Prostate gland (tissue), 2 donors: Measurements from ENCODE around the gene RPL7A. TPM values are rescaled to one million over a fixed set of nuclear protein-coding genes. Genes with fewer than 3 reads are reported as not detected.

Experiments used
- DNase-seq: peaks from one replicate; pipeline ENCODE4 v3.0.0-alpha.2; 2019; ENCODE audit warnings: low spot score
- H3K27ac ChIP-seq, 2 donors: fragments of 200-600 bp; sonication (generic); 2 replicates each; pipeline ENCODE4 v1.5.1; 2017 to 2019
- H3K27me3 ChIP-seq: fragments of 200-600 bp; sonication (generic); replicated peaks from 2 replicates; pipeline ENCODE4 v1.5.1; 2019; ENCODE audit not compliant: insufficient read depth
- H3K36me3 ChIP-seq, 2 donors: fragments of 200-600 bp; sonication (generic); 1 replicate in 1 of 2; 2 replicates in 1 of 2; pipeline versions ENCODE4 v1.5.1 to v1.8.1; 2017 to 2019
- H3K4me1 ChIP-seq: fragments of 200-600 bp; sonication (generic); replicated peaks from 2 replicates; pipeline ENCODE4 v1.5.1; 2019
- H3K4me3 ChIP-seq, 2 donors: fragments of 200-600 bp; sonication (generic); 2 replicates each; pipeline ENCODE4 v1.5.1; 2017 to 2019
- H3K9me3 ChIP-seq: fragments of 200-600 bp; sonication (generic); 2 replicates; pipeline ENCODE4 v1.5.1; 2017
- CTCF ChIP-seq, 4 experiments: fragments of 200-600 bp in 2 of 4; fragments of 450-650 bp in 2 of 4; sonication (generic) in 2 of 4; IDR thresholded peaks; 1 replicate in 3 of 4; 2 replicates in 1 of 4; pipeline ENCODE4 v1.5.1; 2016 to 2019; ENCODE audit warnings: antibody characterized with exemption in 4 of 4, mild to moderate bottlenecking in 2 of 4, moderate library complexity in 2 of 4
- POLR2A ChIP-seq: fragments of 450-650 bp; IDR thresholded peaks from one replicate; pipeline ENCODE4 v1.6.1; 2016; ENCODE audit warnings: antibody characterized with exemption, mild to moderate bottlenecking
- POLR2AphosphoS5 ChIP-seq: sonication (generic); formaldehyde crosslinking; IDR thresholded peaks from one replicate; pipeline ENCODE4 v1.6.1; 2017; ENCODE audit warnings: antibody characterized with exemption
- WGBS: methylation state at CpG from one replicate; pipeline ENCODE4 v1.1.5; 2018; 5-methylcytosine and 5-hydroxymethylcytosine counted together
- intact Hi-C: fragments of 100-400 bp; cut with DNase I; formaldehyde crosslinking; loops from one replicate; pipeline ENCODE4 v1.14.2; 2022
- total RNA-seq, 2 donors: library from RNA; depleted of rRNA; stranded (reverse); fragments of >200 nt; gene quantifications; one replicate each; pipeline ENCODE4 v1.1.0, GENCODE V29; 2016

The RPL7A gene
- total RNA-seq, 2 donors from 2014 or later = 1,667 to 2,501 TPM

- no peak for DNase-seq
- WGBS = 80% methylated on average over 7 of the region's 7 CpGs
- Histone ChIP-seq H3K27ac (no peak overlapping the region), H3K4me3 (no peak overlapping the region), H3K27me3 (no peaks in the 10 kb centered on the region), H3K4me1 (peaks cover 31% of the 10 kb centered on the region), H3K36me3 (no peaks in the 10 kb centered on the region), H3K9me3 (no peaks in the 10 kb centered on the region)
- intact Hi-C loops = loop anchor here (10.0 kb wide), 1 partner anchor 425 kb away; the partner anchor contains the start of gene TSC1
- TF ChIP-seq POLR2AphosphoS5 (no peak), POLR2A (no peak), CTCF (IDR thresholded peaks at IDR 0.05) (no peak)
Measured at GRCh38 chr9:133369933-133370332, 21.9 kb downstream of the RPL7A start.

DNA sequence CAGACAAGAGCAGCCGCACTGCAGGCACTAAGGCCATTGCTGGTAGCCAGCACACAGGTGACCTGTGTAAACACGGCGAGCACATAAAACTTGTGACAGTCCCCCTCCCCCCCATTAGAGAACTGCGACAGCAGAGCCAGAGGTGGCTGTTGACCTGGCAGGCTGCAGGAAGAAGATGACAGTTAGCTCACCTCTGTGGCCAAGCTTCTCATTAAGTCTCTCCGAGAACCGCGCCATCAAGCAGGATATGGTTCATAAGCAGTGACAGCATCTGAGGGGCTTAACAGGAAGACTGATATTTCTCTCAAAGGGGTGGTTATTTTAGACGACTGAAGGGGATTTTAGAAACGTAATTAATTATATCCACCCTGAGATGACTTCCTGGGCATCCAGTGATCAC is 22.7 kb downstream of the RPL7A start:
- no peak for DNase-seq
- no peaks in the 10 kb centered on the region for H3K9me3 ChIP-seq
- no peaks in the 10 kb centered on the region for H3K36me3 ChIP-seq
- intact Hi-C loops = loop anchor here (10.0 kb wide), 1 partner anchor 426 kb away; the partner anchor contains the start of gene TSC1
- no peak overlapping the region for H3K4me3 ChIP-seq
- no peak for TF ChIP-seq CTCF (IDR thresholded peaks at IDR 0.05)
- TF ChIP-seq POLR2A = no peak
- TF ChIP-seq POLR2AphosphoS5 = no peak
- WGBS = 58% methylated on average over 8 of the region's 9 CpGs
- no peaks in the 10 kb centered on the region for H3K27me3 ChIP-seq
- H3K4me1 ChIP-seq = peaks cover 24% of the 10 kb centered on the region
- H3K27ac ChIP-seq = no peak overlapping the region

GRCh38 chr9:133371261-133371711 is 23.3 kb downstream of the RPL7A start:
- no peak for DNase-seq
- intact Hi-C loops = loop anchor here (10.0 kb wide), 1 partner anchor 426 kb away; the partner anchor contains the start of gene TSC1
- Histone ChIP-seq H3K27ac (no peak overlapping the region), H3K4me3 (no peak overlapping the region), H3K36me3 (no peaks in the 10 kb centered on the region), H3K27me3 (no peaks in the 10 kb centered on the region), H3K9me3 (no peaks in the 10 kb centered on the region), H3K4me1 (peaks cover 24% of the 10 kb centered on the region)
- 55% methylated on average over 12 of the region's 12 CpGs for WGBS
- no peak for TF ChIP-seq POLR2AphosphoS5
- TF ChIP-seq POLR2A = no peak
- no peak for TF ChIP-seq CTCF (IDR thresholded peaks at IDR 0.05)

DNA sequence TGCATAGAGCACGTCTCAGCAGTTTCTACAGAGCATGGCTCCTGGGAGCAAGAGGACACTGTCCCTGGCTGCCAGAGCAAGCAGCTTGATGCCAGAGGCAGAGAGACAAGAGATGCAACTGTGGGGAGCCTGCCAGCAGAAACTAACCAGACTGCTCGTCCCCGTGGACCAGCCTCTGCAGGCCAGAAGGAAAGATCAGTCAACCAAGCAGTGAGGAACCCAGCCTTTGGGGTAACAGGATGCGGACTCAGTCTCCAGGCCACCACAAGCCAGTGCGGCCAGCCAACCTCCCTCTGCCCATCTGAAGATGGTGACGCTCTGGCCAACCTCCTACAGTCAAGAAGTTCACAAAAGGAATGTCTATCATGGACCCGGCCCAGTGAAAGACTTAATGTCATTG is 24.1 kb downstream of the RPL7A start:
- Histone ChIP-seq H3K4me1 (peaks cover 21% of the 10 kb centered on the region), H3K27ac (peak overlapping the region in 1 of 2 donors; percentile 3)

More for the DNA sequence above, 24.1 kb downstream of the RPL7A start:
- TF ChIP-seq POLR2AphosphoS5 = no peak
- no peak for TF ChIP-seq CTCF (IDR thresholded peaks at IDR 0.05)
- no peak for TF ChIP-seq POLR2A
- Histone ChIP-seq H3K4me3 (no peak overlapping the region), H3K9me3 (no peaks in the 10 kb centered on the region), H3K27me3 (no peaks in the 10 kb centered on the region), H3K36me3 (no peaks in the 10 kb centered on the region)
- no peak for DNase-seq
- WGBS = 61% methylated on average over 7 of the region's 7 CpGs
- intact Hi-C loops = loop anchor here (10.0 kb wide), 1 partner anchor 427 kb away; the partner anchor contains the start of gene TSC1
